ENCODE results near the gene SIM2.

GRCh38 chr21:36671836-36672235 is 27.1 kb upstream of the SIM2 start:
- TF ChIP-seq EZH2 (IDR thresholded peaks at IDR 0.05) = no peak
- no peak for TF ChIP-seq POLR2AphosphoS5 (IDR thresholded peaks at IDR 0.05; ENCODE audit: borderline replicate concordance, low read depth, low read length)

Measured in SK-N-MC (cell line).